HG02938 (cell line): ENCODE results near the gene PIWIL4.

Experiments
- ATAC-seq: cut with Tn5 transposase; IDR thresholded peaks from one replicate; pipeline ENCODE4 v1.9.1; 2021; ENCODE audit warnings: mild to moderate bottlenecking, moderate library complexity; ENCODE audit not compliant: unreplicated experiment

PIWIL4 gene

GRCh38 chr11:94567181-94567670 is at the start of gene PIWIL4:
Gene PIWIL4 (plus strand): TSS chr11:94567368. CDS start chr11:94567519, 151 bp downstream.
- no peak for ATAC-seq

GRCh38 chr11:94518300-94518699 is 48.9 kb upstream of the PIWIL4 start:
- no peak for ATAC-seq

- peak; percentile 55 for ATAC-seq
These were observed 47.6 kb upstream of the PIWIL4 start for GRCh38 chr11:94519478-94520084.

GRCh38 chr11:94521684-94522083 is 45.5 kb upstream of the PIWIL4 start:
- no peak for ATAC-seq

DNA sequence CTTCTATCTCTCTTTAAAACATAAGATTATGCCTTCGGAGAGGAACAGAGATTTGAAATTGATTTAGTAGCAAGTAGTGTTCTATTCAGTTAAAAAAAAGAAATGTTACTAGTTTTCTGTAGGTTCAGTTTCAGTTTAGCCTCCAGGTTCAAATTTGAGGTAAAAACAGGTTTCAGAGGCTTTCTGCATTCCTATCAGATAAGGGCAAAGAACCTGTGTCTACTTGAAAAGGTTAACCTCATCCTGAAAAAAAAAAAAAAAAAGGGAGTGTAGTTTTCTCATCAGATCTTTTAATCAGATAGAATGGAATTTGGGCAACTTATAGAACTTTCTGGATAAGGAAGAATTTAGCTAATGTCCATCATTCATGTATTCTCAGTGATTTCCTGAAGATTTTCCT is 42.8 kb upstream of the PIWIL4 start:
- no peak for ATAC-seq

GRCh38 chr11:94525546-94526324 is 41.4 kb upstream of the PIWIL4 start:
- no peak for ATAC-seq

DNA sequence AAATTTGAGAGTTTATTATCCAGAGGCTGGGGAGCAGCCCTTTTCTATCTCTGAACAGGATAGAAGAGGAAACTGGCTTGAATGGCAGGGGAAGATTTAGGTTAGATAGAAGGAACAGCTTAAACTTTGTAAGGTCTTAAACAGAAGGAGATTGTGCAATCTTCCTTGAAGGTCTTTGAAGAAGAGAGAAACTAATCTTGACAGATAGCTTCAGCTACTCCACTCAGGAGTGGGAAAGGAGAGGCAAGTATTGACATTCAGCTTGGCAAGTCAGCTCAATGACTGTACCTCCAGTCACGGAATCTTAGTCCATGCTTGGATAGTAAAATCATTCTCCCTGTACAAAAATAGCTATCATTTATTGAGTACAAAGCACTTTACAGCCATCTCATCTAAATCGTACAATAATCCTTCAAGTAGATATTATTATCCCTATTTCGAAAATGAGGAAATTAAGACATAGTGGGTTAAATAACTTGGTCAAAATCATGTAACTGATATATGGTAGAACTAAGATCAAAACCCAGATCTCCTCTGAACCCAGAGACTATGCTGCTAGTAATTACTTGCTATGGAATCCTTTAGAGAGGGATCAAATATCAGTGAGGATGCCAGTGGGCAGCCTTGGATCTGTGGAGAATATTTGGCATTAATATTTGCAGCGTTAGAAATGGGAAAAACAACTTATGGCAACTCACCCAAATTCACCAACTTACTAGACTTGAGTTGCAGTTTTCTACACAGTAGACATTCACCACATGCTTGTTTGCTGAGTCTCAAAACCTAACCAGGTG is 40.3 kb upstream of the PIWIL4 start:
- ATAC-seq: no peak

- no peak for ATAC-seq
These were observed 38.6 kb upstream of the PIWIL4 start for GRCh38 chr11:94528551-94528950.

DNA sequence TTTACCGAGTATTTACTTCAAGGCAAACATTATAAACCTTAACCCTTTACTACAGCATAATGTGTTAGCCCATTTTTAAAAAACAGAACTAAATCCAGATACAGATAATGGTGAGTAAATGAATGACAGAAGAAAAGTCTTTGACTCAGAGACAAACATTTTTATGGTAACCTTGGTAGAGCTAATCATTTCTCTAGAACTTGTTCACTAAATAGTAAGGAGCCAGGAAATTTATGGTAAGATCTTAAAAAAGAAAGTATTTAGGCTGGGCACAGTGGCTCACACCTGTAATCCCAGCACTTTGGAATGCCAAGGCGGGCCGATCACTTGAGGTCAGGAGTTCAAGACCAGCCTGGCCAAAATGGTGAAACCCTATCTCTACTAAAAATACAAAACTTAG is 35.0 kb upstream of the PIWIL4 start:
- ATAC-seq: no peak

GRCh38 chr11:94533206-94533605 is 34.0 kb upstream of the PIWIL4 start:
- no peak for ATAC-seq

- ATAC-seq: no peak
These were observed 33.2 kb upstream of the PIWIL4 start for GRCh38 chr11:94533696-94534630.

DNA sequence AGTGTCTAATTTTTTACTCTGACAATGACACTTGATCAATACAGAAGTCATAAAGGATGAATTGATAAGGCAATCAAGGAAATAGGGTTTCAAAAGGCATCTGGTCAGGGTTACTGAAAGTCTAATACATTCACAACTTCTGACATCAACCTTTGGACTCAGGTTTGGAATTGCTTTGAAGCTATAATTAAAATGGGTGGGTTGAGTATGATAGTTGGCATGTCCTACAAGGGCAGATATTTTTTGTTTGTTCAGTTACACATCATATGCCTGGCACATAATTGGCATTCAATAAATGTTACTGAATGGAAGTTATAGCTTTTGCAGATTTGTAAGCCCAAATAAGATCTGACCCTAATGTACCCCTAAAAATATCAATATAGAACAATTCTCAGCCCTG is 30.8 kb upstream of the PIWIL4 start:
- ATAC-seq: no peak

DNA sequence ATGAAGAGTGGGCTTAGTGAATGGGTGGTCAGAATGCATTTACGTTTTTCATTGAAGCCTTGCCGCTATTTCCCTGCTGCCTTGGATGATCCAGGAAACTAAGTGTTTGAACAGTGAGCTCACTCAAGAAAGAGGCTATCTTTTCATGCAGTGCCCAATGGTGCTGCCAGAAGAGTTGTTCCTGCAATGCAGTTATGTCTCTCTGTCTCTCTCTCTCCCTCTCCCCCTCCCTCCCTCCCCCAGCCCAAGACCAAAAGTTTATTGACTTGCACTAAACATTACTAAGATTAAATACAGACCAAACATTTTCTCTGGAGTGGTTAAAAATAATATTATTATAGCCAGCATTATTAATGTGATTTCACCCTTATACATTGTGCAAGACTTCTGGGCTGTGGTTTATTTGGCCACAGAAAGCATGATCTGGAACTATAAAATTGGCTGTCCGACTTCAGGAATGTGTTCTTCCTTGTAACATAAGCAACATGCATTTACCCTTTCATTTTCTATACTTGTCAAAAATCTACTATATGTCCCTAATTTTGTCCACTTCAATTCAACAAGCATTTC is 30.1 kb upstream of the PIWIL4 start:
- ATAC-seq: no peak

- no peak for ATAC-seq
These were observed 27.7 kb upstream of the PIWIL4 start for GRCh38 chr11:94539420-94539819.

DNA sequence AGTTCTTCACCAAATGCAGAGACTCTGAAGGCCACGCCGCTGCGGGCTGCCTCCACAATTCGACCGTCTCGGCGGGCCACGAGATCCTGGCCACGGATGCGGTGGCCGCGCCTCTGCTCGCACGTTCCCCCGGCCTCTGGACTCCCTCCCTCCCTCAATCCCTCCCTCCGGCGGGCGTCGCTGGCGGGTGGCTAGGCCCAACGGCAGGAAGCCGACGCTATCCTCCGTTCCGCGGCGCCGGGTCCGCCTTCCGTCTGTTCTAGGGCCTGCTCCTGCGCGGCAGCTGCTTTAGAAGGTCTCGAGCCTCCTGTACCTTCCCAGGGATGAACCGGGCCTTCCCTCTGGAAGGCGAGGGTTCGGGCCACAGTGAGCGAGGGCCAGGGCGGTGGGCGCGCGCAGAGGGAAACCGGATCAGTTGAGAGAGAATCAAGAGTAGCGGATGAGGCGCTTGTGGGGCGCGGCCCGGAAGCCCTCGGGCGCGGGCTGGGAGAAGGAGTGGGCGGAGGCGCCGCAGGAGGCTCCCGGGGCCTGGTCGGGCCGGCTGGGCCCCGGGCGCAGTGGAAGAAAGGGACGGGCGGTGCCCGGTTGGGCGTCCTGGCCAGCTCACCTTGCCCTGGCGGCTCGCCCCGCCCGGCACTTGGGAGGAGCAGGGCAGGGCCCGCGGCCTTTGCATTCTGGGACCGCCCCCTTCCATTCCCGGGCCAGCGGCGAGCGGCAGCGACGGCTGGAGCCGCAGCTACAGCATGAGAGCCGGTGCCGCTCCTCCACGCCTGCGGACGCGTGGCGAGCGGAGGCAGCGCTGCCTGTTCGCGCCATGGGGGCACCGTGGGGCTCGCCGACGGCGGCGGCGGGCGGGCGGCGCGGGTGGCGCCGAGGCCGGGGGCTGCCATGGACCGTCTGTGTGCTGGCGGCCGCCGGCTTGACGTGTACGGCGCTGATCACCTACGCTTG is 23.2 kb upstream of the PIWIL4 start, which contains the start of gene FUT4:
Gene FUT4, plus strand, starts transcription at position 227 of the 951 bp plus-strand sequence. Its CDS starts 213 bp downstream, at position 440.
- ATAC-seq: peak; percentile 75

DNA sequence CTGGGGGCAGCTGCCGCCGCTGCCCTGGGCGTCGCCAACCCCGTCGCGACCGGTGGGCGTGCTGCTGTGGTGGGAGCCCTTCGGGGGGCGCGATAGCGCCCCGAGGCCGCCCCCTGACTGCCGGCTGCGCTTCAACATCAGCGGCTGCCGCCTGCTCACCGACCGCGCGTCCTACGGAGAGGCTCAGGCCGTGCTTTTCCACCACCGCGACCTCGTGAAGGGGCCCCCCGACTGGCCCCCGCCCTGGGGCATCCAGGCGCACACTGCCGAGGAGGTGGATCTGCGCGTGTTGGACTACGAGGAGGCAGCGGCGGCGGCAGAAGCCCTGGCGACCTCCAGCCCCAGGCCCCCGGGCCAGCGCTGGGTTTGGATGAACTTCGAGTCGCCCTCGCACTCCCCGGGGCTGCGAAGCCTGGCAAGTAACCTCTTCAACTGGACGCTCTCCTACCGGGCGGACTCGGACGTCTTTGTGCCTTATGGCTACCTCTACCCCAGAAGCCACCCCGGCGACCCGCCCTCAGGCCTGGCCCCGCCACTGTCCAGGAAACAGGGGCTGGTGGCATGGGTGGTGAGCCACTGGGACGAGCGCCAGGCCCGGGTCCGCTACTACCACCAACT is 22.4 kb upstream of the PIWIL4 start:
- ATAC-seq: peak; percentile 3

DNA sequence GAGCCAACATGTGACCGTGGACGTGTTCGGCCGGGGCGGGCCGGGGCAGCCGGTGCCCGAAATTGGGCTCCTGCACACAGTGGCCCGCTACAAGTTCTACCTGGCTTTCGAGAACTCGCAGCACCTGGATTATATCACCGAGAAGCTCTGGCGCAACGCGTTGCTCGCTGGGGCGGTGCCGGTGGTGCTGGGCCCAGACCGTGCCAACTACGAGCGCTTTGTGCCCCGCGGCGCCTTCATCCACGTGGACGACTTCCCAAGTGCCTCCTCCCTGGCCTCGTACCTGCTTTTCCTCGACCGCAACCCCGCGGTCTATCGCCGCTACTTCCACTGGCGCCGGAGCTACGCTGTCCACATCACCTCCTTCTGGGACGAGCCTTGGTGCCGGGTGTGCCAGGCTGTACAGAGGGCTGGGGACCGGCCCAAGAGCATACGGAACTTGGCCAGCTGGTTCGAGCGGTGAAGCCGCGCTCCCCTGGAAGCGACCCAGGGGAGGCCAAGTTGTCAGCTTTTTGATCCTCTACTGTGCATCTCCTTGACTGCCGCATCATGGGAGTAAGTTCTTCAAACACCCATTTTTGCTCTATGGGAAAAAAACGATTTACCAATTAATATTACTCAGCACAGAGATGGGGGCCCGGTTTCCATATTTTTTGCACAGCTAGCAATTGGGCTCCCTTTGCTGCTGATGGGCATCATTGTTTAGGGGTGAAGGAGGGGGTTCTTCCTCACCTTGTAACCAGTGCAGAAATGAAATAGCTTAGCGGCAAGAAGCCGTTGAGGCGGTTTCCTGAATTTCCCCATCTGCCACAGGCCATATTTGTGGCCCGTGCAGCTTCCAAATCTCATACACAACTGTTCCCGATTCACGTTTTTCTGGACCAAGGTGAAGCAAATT is 21.7 kb upstream of the PIWIL4 start:
- no peak for ATAC-seq

DNA sequence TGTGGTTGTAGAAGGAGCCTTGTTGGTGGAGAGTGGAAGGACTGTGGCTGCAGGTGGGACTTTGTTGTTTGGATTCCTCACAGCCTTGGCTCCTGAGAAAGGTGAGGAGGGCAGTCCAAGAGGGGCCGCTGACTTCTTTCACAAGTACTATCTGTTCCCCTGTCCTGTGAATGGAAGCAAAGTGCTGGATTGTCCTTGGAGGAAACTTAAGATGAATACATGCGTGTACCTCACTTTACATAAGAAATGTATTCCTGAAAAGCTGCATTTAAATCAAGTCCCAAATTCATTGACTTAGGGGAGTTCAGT is 21.1 kb upstream of the PIWIL4 start:
- ATAC-seq: no peak
